Prostate gland (tissue), 2 donors: ENCODE results near the gene KMO. TPM values are rescaled to one million over a fixed set of nuclear protein-coding genes. Genes with fewer than 3 reads are reported as not detected.

ENCODE experiments used
- DNase-seq: peaks from one replicate; pipeline ENCODE4 v3.0.0-alpha.2; 2019; ENCODE audit warnings: low spot score
- H3K27ac ChIP-seq, 2 donors: fragments of 200-600 bp; sonication (generic); 2 replicates each; pipeline ENCODE4 v1.5.1; 2017 to 2019
- H3K27me3 ChIP-seq: fragments of 200-600 bp; sonication (generic); replicated peaks from 2 replicates; pipeline ENCODE4 v1.5.1; 2019; ENCODE audit not compliant: insufficient read depth
- H3K36me3 ChIP-seq, 2 donors: fragments of 200-600 bp; sonication (generic); 1 replicate in 1 of 2; 2 replicates in 1 of 2; pipeline versions ENCODE4 v1.5.1 to v1.8.1; 2017 to 2019
- H3K4me1 ChIP-seq: fragments of 200-600 bp; sonication (generic); replicated peaks from 2 replicates; pipeline ENCODE4 v1.5.1; 2019
- H3K4me3 ChIP-seq, 2 donors: fragments of 200-600 bp; sonication (generic); 2 replicates each; pipeline ENCODE4 v1.5.1; 2017 to 2019
- H3K9me3 ChIP-seq: fragments of 200-600 bp; sonication (generic); 2 replicates; pipeline ENCODE4 v1.5.1; 2017
- POLR2A ChIP-seq: fragments of 450-650 bp; IDR thresholded peaks from one replicate; pipeline ENCODE4 v1.6.1; 2016; ENCODE audit warnings: antibody characterized with exemption, mild to moderate bottlenecking
- POLR2AphosphoS5 ChIP-seq: sonication (generic); formaldehyde crosslinking; IDR thresholded peaks from one replicate; pipeline ENCODE4 v1.6.1; 2017; ENCODE audit warnings: antibody characterized with exemption
- WGBS: methylation state at CpG from one replicate; pipeline ENCODE4 v1.1.5; 2018; 5-methylcytosine and 5-hydroxymethylcytosine counted together
- intact Hi-C: fragments of 100-400 bp; cut with DNase I; formaldehyde crosslinking; loops from one replicate; pipeline ENCODE4 v1.14.2; 2022
- total RNA-seq, 2 donors: library from RNA; depleted of rRNA; stranded (reverse); fragments of >200 nt; gene quantifications; one replicate each; pipeline ENCODE4 v1.1.0, GENCODE V29; 2016
- TF ChIP-seq, protein P1 (sequence below), 4 experiments: fragments of 200-600 bp in 2 of 4; fragments of 450-650 bp in 2 of 4; sonication (generic) in 2 of 4; IDR thresholded peaks; 1 replicate in 3 of 4; 2 replicates in 1 of 4; pipeline ENCODE4 v1.5.1; 2016 to 2019; ENCODE audit warnings: antibody characterized with exemption in 4 of 4, mild to moderate bottlenecking in 2 of 4, moderate library complexity in 2 of 4

KMO gene
- total RNA-seq, 2 donors from 2014 or later, result 0.17 to 0.73 TPM

DNA sequence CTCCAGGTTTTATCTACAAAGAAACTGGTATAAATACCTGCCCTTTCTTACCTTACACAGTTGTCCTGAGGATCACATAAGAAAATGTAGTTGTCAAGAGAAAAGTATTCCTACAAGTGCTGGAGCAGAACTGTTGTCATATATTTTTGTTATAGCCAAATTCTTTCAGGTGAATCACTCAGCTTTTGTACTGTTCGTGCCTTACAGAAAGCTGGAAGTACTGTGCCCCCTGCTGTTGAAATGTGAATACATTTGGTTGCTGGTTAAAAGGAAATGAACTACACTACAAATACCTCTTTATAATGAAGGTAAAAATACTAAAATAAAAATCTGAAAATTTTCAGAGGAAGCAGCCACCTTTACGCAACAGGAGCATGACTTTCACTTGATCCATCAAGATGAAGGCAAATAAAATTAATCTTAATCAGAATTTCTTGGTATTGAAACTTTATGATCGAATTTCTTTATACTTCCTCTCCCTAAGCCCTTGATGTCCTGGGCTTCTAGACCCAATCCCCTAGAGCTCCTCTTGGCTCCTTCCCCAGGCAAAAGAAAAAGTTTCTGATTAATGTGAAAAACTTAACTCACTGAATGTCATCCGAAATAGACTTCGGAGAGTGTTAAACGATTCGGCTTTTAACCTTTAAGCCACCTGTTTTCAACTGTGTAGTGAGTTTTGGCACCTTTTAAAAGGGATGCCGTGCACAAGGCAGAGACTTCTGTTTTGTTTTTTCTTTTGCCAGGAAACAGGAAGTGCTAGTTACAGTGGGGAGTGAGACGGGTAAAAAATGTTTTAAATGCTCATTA is 95.5 kb downstream of the KMO start:
- DNase-seq, result no peak
- intact Hi-C loops, result no loop called here
- Histone ChIP-seq H3K36me3 (no peaks in the 10 kb centered on the region), H3K9me3 (no peaks in the 10 kb centered on the region), H3K4me3 (no peak overlapping the region), H3K27me3 (no peaks in the 10 kb centered on the region), H3K4me1 (no peaks in the 10 kb centered on the region), H3K27ac (no peak overlapping the region)
- TF ChIP-seq POLR2AphosphoS5 (peak; percentile 18), POLR2A (no peak)
- TF ChIP-seq, protein P1, sequence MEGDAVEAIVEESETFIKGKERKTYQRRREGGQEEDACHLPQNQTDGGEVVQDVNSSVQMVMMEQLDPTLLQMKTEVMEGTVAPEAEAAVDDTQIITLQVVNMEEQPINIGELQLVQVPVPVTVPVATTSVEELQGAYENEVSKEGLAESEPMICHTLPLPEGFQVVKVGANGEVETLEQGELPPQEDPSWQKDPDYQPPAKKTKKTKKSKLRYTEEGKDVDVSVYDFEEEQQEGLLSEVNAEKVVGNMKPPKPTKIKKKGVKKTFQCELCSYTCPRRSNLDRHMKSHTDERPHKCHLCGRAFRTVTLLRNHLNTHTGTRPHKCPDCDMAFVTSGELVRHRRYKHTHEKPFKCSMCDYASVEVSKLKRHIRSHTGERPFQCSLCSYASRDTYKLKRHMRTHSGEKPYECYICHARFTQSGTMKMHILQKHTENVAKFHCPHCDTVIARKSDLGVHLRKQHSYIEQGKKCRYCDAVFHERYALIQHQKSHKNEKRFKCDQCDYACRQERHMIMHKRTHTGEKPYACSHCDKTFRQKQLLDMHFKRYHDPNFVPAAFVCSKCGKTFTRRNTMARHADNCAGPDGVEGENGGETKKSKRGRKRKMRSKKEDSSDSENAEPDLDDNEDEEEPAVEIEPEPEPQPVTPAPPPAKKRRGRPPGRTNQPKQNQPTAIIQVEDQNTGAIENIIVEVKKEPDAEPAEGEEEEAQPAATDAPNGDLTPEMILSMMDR (IDR thresholded peaks at IDR 0.05), result peak in 3 of 4 experiments; percentile 45 to 64 (median 57)
- WGBS, result 39% methylated on average over 9 of the region's 9 CpGs

- Histone ChIP-seq H3K36me3 (no peaks in the 10 kb centered on the region), H3K9me3 (no peaks in the 10 kb centered on the region), H3K27me3 (no peaks in the 10 kb centered on the region), H3K4me1 (no peaks in the 10 kb centered on the region), H3K4me3 (no peak overlapping the region), H3K27ac (no peak overlapping the region)
- TF ChIP-seq POLR2AphosphoS5, result no peak
- TF ChIP-seq POLR2A, result no peak
- TF ChIP-seq, protein P1 (IDR thresholded peaks at IDR 0.05), result no peak
- intact Hi-C loops, result no loop called here
- no peak for DNase-seq
Measured at GRCh38 chr1:241630005-241630404, 97.8 kb downstream of the KMO start.

- intact Hi-C loops, result no loop called here
- no peaks in the 10 kb centered on the region for H3K9me3 ChIP-seq
- no peaks in the 10 kb centered on the region for H3K36me3 ChIP-seq
- DNase-seq, result no peak
- TF ChIP-seq, protein P1 (IDR thresholded peaks at IDR 0.05), result no peak
- no peak for TF ChIP-seq POLR2AphosphoS5
- TF ChIP-seq POLR2A, result no peak
- H3K27ac ChIP-seq, result no peak overlapping the region
- 83% methylated on average over 1 of the region's 1 CpG for WGBS
- H3K4me1 ChIP-seq, result no peaks in the 10 kb centered on the region
- no peak overlapping the region for H3K4me3 ChIP-seq
- no peaks in the 10 kb centered on the region for H3K27me3 ChIP-seq
Measured at GRCh38 chr1:241630476-241630875, 98.3 kb downstream of the KMO start.

GRCh38 chr1:241630899-241631298 is 98.7 kb downstream of the KMO start:
- Histone ChIP-seq H3K9me3 (no peaks in the 10 kb centered on the region), H3K4me1 (no peaks in the 10 kb centered on the region), H3K36me3 (no peaks in the 10 kb centered on the region), H3K4me3 (no peak overlapping the region), H3K27ac (no peak overlapping the region), H3K27me3 (no peaks in the 10 kb centered on the region)
- DNase-seq, result no peak
- TF ChIP-seq, protein P1 (IDR thresholded peaks at IDR 0.05), result no peak
- TF ChIP-seq POLR2AphosphoS5, result no peak
- no peak for TF ChIP-seq POLR2A
- WGBS, result 97% methylated on average over 2 of the region's 2 CpGs
- intact Hi-C loops, result no loop called here

- intact Hi-C loops, result no loop called here
Measured at GRCh38 chr1:241631674-241632073, 99.5 kb downstream of the KMO start.

More at GRCh38 chr1:241631674-241632073, 99.5 kb downstream of the KMO start:
- Histone ChIP-seq H3K9me3 (no peaks in the 10 kb centered on the region), H3K27ac (no peak overlapping the region), H3K36me3 (no peaks in the 10 kb centered on the region), H3K4me1 (no peaks in the 10 kb centered on the region), H3K4me3 (no peak overlapping the region), H3K27me3 (no peaks in the 10 kb centered on the region)
- WGBS, result 76% methylated on average over 5 of the region's 5 CpGs
- TF ChIP-seq, protein P1 (IDR thresholded peaks at IDR 0.05), result no peak
- TF ChIP-seq POLR2AphosphoS5 (no peak), POLR2A (no peak)
- DNase-seq, result no peak
